Kidney (tissue), 14 donors: ENCODE results near the gene SLC39A12. TPM values are rescaled to one million over a fixed set of nuclear protein-coding genes. Genes with fewer than 3 reads are reported as not detected.

Source experiments
- DNase-seq, 5 donors: peaks; one replicate each; pipeline ENCODE4 v3.0.0-alpha.2; 2013 to 2020
- FAIRE-seq: peaks from 2 replicates; lab custom pipeline; 2012; peaks lifted over from hg19 to GRCh38; lab: Jason Lieb, UNC
- H3K27ac ChIP-seq, 2 donors: one replicate each; pipeline ENCODE4 v1.7.0; 2013; ENCODE audit warnings: low read depth in 2 of 2, low read length in 2 of 2, inconsistent platforms in 1 of 2
- H3K27me3 ChIP-seq: one replicate; pipeline ENCODE4 v1.7.1; 2013; ENCODE audit warnings: low read length, inconsistent platforms; ENCODE audit not compliant: control insufficient read depth, insufficient read depth
- H3K36me3 ChIP-seq, 3 donors: one replicate each; pipeline versions ENCODE4 v1.7.0 to v1.7.1; 2013; ENCODE audit warnings: low read length in 3 of 3, control low read depth in 1 of 3, inconsistent platforms in 1 of 3; ENCODE audit not compliant: insufficient read depth in 3 of 3, control insufficient read depth in 2 of 3
- H3K4me1 ChIP-seq, 3 donors: one replicate each; pipeline versions ENCODE4 v1.7.0 to v1.7.1; 2013; ENCODE audit warnings: low read length in 3 of 3, inconsistent platforms in 1 of 3, low read depth in 1 of 3; ENCODE audit not compliant: control insufficient read depth in 2 of 3, insufficient read depth in 2 of 3
- H3K4me3 ChIP-seq, 3 donors: one replicate each; pipeline versions ENCODE4 v1.7.0 to v1.8.1; 2013; ENCODE audit warnings: low read length in 3 of 3, control low read depth in 1 of 3, inconsistent platforms in 1 of 3
- H3K9ac ChIP-seq, 3 donors: one replicate each; pipeline versions ENCODE4 v1.7.0 to v1.7.1; 2013; ENCODE audit warnings: low read length in 3 of 3, control low read depth in 1 of 3, inconsistent platforms in 1 of 3
- H3K9me3 ChIP-seq, 3 donors: one replicate each; pipeline versions ENCODE4 v1.7.0 to v1.7.1; 2013; ENCODE audit warnings: low read length in 3 of 3, control low read depth in 1 of 3, inconsistent platforms in 1 of 3; ENCODE audit not compliant: control insufficient read depth in 2 of 3, insufficient read depth in 1 of 3
- intact Hi-C: fragments of 100-400 bp; cut with DNase I; formaldehyde crosslinking; loops from one replicate; pipeline ENCODE4 v1.11.1; 2022
- polyA plus RNA-seq: library from polyadenylated mRNA; stranded (reverse); fragments of 350-450 nt; fragmentation: Illumina TruSeq; extraction: RNeasy Lipid Tissue Mini Kit (QIAGEN cat#74804); gene quantifications from one replicate; pipeline ENCODE4 v1.2.3, GENCODE V29; 2014; ENCODE audit warnings: low read depth, low replicate concordance; ENCODE audit not compliant: insufficient read depth
- total RNA-seq: library from RNA; stranded (reverse); fragmentation: NEBNext Ultra II Directional; extraction: Animal tissue kit (Norgen Biotek cat#: 25700); gene quantifications from one replicate; pipeline ENCODE4 v1.2.1, GENCODE V29; 2021
- TF ChIP-seq, protein P1 (sequence below): IDR thresholded peaks from 3 replicates; pipeline ENCODE4 v1.5.1; 2012; ENCODE audit warnings: mild to moderate bottlenecking, moderate library complexity, borderline replicate concordance; ENCODE audit not compliant: insufficient read depth; ENCODE audit errors: extremely low read depth
- donor health status: control.
- donor health status: control.
- donor health status: control.
- donor health status: control.
- donor health status: control.
- donor health status: DM: yes; HTN: yes; CAD: no.
- donor health status: Normal renal cell carcinoma (clear cell type).

SLC39A12 gene
- total and polyA plus RNA-seq, 2 donors from 2014 or later: 0.16 TPM; not detected in 1

DNA sequence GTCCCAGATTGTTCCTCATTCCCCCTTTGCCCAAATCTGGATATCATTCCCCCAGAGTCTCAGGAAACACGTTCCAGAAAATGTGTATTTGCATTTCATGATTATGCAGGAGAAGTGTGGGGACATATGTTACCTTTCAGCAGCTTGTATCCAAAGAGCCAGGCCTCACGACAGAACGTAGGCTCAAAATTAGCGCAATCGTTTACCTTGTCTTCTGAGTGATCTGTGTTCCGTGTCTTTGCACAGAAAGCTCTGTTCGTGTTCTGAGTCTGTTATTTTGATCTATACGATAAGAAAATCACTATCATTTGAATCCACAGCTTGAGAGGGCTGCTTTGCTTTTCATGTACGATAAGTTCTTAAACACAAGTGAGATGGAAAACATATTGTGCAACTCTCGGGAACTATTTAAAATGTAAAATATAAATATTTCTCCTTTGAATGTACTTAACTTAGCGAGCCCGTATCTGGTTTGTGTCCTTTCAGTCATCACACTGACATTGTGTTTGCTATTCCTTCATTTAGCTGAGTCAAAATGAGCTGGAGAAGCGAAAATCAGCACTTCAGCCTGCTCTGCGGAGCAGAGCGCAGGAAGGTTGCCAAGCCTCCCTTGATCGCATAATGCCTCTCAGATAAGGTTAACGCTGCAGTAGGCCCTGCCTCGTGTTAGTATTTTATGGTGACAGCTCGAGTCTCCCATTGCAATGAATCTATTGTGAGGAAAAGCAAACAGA, 108.3 kb downstream of the SLC39A12 start:
- no peak for FAIRE-seq
- Histone ChIP-seq H3K27ac (no peak overlapping the region), H3K9me3 (no peaks in the 10 kb centered on the region), H3K36me3 (no peaks in the 10 kb centered on the region), H3K27me3 (no peaks in the 10 kb centered on the region), H3K4me1 (no peaks in the 10 kb centered on the region), H3K9ac (no peak overlapping the region), H3K4me3 (no peak overlapping the region)
- no peak for DNase-seq
- TF ChIP-seq, protein P1, sequence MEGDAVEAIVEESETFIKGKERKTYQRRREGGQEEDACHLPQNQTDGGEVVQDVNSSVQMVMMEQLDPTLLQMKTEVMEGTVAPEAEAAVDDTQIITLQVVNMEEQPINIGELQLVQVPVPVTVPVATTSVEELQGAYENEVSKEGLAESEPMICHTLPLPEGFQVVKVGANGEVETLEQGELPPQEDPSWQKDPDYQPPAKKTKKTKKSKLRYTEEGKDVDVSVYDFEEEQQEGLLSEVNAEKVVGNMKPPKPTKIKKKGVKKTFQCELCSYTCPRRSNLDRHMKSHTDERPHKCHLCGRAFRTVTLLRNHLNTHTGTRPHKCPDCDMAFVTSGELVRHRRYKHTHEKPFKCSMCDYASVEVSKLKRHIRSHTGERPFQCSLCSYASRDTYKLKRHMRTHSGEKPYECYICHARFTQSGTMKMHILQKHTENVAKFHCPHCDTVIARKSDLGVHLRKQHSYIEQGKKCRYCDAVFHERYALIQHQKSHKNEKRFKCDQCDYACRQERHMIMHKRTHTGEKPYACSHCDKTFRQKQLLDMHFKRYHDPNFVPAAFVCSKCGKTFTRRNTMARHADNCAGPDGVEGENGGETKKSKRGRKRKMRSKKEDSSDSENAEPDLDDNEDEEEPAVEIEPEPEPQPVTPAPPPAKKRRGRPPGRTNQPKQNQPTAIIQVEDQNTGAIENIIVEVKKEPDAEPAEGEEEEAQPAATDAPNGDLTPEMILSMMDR: no peak
- intact Hi-C loops: no loop called here

DNA sequence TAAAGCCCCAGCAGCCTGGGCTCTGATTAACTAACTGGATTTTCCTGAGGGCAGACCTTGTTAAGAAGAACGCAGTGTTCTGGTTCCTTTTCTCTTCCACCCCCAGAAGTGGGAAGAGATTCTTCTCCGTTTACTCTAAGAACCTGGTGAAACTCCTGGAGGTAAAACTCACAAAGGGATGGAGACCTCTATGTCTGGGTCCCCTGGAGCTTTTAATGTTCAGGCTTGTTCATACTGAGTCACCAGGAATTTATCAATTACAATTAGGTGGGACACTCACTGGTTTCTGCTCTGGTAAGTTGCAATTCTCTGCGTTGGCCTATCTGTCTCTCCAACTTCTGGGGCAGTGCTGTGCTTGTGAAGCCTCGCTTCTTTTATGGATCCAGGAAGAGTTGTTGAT, 115.2 kb downstream of the SLC39A12 start:
- Histone ChIP-seq H3K9me3 (no peaks in the 10 kb centered on the region), H3K4me1 (no peaks in the 10 kb centered on the region), H3K9ac (no peak overlapping the region), H3K27me3 (no peaks in the 10 kb centered on the region), H3K36me3 (no peaks in the 10 kb centered on the region), H3K27ac (no peak overlapping the region), H3K4me3 (no peak overlapping the region)
- no peak for FAIRE-seq
- intact Hi-C loops: no loop called here
- TF ChIP-seq, protein P1: no peak
- no peak for DNase-seq

DNA sequence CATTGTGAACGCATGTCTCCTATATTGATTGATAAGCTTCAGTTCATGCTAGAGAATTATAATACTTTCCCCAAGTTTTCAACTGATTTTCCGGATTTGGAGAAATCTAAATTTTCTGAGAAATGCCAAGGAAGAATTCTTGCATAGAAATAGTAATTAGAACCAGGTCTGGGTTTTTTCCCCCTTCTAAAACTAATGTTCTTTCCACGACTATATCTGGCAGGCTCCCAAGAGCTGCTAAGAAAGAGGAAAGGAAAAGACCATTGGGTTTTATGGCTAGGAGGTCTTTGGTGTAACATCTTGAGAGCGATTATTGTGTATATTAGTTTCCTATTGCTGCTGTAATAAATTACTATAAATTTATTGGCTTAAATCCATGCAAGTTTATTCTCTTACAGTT, 116.7 kb downstream of the SLC39A12 start:
- H3K4me3 ChIP-seq: no peak overlapping the region
- no peak overlapping the region for H3K27ac ChIP-seq
- FAIRE-seq (no peak), DNase-seq (no peak)
- H3K9ac ChIP-seq: no peak overlapping the region
- intact Hi-C loops: no loop called here
- TF ChIP-seq, protein P1: no peak
- H3K9me3 ChIP-seq: no peaks in the 10 kb centered on the region
- H3K4me1 ChIP-seq: no peaks in the 10 kb centered on the region
- H3K27me3 ChIP-seq: no peaks in the 10 kb centered on the region
- no peaks in the 10 kb centered on the region for H3K36me3 ChIP-seq
